Nephron progenitor cell (in vitro differentiated cells): ENCODE data around the gene DNAH10.

ENCODE experiments used
- DNase-seq: peaks from one replicate; pipeline ENCODE4 v3.0.0; 2021
- H3K27ac Mint-ChIP-seq: 2 replicates; pipeline ENCODE4 v1.8.0; 2021; ENCODE audit warnings: mild to moderate bottlenecking, moderate library complexity, mixed read lengths
- H3K27me3 Mint-ChIP-seq: 2 replicates; pipeline ENCODE4 v1.8.0; 2021; ENCODE audit warnings: mild to moderate bottlenecking, low read depth, mixed read lengths; ENCODE audit not compliant: poor library complexity
- H3K36me3 Mint-ChIP-seq: 2 replicates; pipeline ENCODE4 v1.8.0; 2021; ENCODE audit warnings: low read depth, mixed read lengths
- H3K4me1 Mint-ChIP-seq: 2 replicates; pipeline ENCODE4 v1.8.0; 2021; ENCODE audit warnings: mixed read lengths
- H3K4me3 Mint-ChIP-seq: 2 replicates; pipeline ENCODE4 v1.8.0; 2021; ENCODE audit warnings: mild to moderate bottlenecking, moderate library complexity, mixed read lengths
- H3K9me3 Mint-ChIP-seq: 2 replicates; pipeline ENCODE4 v1.8.0; 2021; ENCODE audit warnings: mild to moderate bottlenecking, moderate library complexity, mixed read lengths
- CTCF ChIP-seq: fragments of 200-600 bp; sonication (generic); IDR thresholded peaks from 2 replicates; pipeline ENCODE4 v1.5.0; 2021; ENCODE audit warnings: antibody characterized with exemption

Gene DNAH10

DNA sequence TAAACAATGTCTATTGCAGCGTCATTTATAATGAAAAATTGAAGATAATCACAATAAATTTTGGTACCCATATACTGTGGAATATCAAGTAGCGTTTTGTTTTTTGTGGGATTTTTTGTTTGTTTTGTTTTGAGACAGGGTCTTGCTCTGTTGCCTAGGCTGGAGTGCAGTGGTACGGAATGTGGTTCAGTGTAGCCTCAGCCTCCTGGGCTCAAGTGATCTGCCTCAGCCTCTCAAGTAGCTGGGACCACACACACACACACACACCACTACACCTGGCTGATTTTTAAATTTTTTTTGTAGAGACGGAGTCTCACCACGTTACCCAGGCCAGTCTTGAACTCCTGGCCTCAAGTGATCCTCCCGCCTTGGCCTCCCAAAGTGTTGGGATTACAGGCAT, 217.5 kb downstream of the DNAH10 start:
- Mint-ChIP-seq H3K36me3 (peaks cover 59% of the 10 kb centered on the region), H3K27me3 (no peaks in the 10 kb centered on the region), H3K27ac (no peak overlapping the region), H3K9me3 (no peaks in the 10 kb centered on the region), H3K4me1 (peaks cover 65% of the 10 kb centered on the region), H3K4me3 (no peak overlapping the region)
- TF ChIP-seq CTCF, result no peak
- no peak for DNase-seq

DNA sequence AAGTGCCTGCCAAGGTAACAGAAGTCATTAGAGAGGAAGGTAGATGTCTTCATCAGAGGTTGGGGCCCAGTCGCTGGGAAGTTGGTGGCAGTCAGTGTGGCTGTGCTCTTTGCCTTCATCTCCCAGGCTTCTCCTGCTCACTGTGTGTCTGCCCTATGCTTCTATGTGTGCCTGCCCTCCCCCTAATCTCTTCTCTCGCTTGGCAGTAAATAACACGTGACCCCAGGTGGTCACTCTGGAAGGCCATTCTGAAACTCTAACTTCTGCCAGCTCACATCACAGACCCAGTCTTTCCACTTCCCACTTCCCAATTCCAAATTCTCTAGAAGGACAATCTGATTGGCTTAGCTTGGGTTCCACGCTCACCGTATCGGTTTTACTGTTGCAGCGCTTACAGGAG, 220.2 kb downstream of the DNAH10 start:
- no peaks in the 10 kb centered on the region for H3K27me3 Mint-ChIP-seq
- peak overlapping the region; percentile 84 for H3K27ac Mint-ChIP-seq

GRCh38 chr12:123983822-123984485, 221.9 kb downstream of the DNAH10 start:
- peak; percentile 20 for DNase-seq
- Mint-ChIP-seq H3K27ac (no peak overlapping the region), H3K27me3 (no peaks in the 10 kb centered on the region), H3K36me3 (peaks cover 32% of the 10 kb centered on the region), H3K4me1 (peaks cover 65% of the 10 kb centered on the region), H3K9me3 (no peaks in the 10 kb centered on the region), H3K4me3 (peak overlapping the region; percentile 17)
- TF ChIP-seq CTCF, result peak; percentile 48

More for the DNA sequence above, 220.2 kb downstream of the DNAH10 start:
- Mint-ChIP-seq H3K36me3 (peaks cover 34% of the 10 kb centered on the region), H3K4me1 (peaks cover 64% of the 10 kb centered on the region), H3K9me3 (no peaks in the 10 kb centered on the region), H3K4me3 (no peak overlapping the region)
- DNase-seq, result no peak
- no peak for TF ChIP-seq CTCF

DNA sequence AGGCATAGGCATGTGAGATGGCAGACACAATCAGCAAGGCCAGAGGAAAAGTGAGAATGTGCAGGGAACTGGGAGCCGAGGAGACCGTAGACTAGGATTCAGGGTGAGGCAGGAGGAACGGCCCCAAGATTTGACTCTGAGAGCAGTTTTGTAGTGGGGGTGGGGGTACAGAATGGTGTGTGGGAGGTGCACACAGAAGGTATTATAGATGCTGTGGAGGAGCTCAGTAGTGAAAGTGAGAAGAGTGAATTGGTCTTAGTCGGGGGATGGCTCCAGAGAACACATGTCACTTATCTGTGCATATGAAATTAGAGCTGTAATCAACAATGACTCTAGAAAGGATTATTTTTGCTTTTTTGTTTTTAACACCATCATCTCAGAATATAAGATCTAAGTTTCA, 222.8 kb downstream of the DNAH10 start:
- TF ChIP-seq CTCF, result no peak
- H3K36me3 Mint-ChIP-seq, result peaks cover 26% of the 10 kb centered on the region
- no peaks in the 10 kb centered on the region for H3K27me3 Mint-ChIP-seq
- H3K4me3 Mint-ChIP-seq, result no peak overlapping the region
- no peak for DNase-seq
- peak overlapping the region; percentile 30 for H3K27ac Mint-ChIP-seq
- H3K4me1 Mint-ChIP-seq, result peaks cover 75% of the 10 kb centered on the region
- H3K9me3 Mint-ChIP-seq, result no peaks in the 10 kb centered on the region
